HG03139 (cell line): ENCODE results near the gene PTOV1.

Experiments
- ATAC-seq: cut with Tn5 transposase; IDR thresholded peaks from one replicate; pipeline ENCODE4 v1.9.1; 2021; ENCODE audit not compliant: unreplicated experiment

The PTOV1 gene

GRCh38 chr19:49910179-49910578 is 59.2 kb downstream of the PTOV1 start:
- ATAC-seq, result no peak
